ENCODE data around the gene PDP2. TPM values are rescaled to one million over a fixed set of nuclear protein-coding genes. Genes with fewer than 3 reads are reported as not detected.

PDP2 gene
- total RNA-seq, 3 donors from 2014 or later: 15.5 to 23.5 (median 23.2) TPM

- intact Hi-C loops (cut with DNase I, micrococcal nuclease): loop anchor here in 1 of 2 donors (5.0 kb wide), 1 partner anchor 34 kb away; no protein-coding TSS in a partner anchor
- no peak for TF ChIP-seq CTCF (IDR thresholded peaks at IDR 0.05)
- no peak overlapping the region for H3K4me3 ChIP-seq
- ATAC-seq: no peak
- H3K9me3 ChIP-seq: no peaks in the 10 kb centered on the region
- no peak for DNase-seq
- no peaks in the 10 kb centered on the region for H3K36me3 ChIP-seq (ENCODE audit: low read depth)
- peaks cover 8% of the 10 kb centered on the region for H3K4me1 ChIP-seq (ENCODE audit: low read depth)
Observed at GRCh38 chr16:66926171-66926947, 46.0 kb downstream of the PDP2 start.

- H3K4me3 ChIP-seq: no peak overlapping the region
- DNase-seq (no peak), ATAC-seq (no peak)
- intact Hi-C loops (cut with DNase I, micrococcal nuclease): loop anchor here in 1 of 2 donors (5.0 kb wide), 1 partner anchor 35 kb away; no protein-coding TSS in a partner anchor
- no peaks in the 10 kb centered on the region for H3K36me3 ChIP-seq (ENCODE audit: low read depth)
- TF ChIP-seq CTCF (IDR thresholded peaks at IDR 0.05): no peak
- H3K4me1 ChIP-seq (ENCODE audit: low read depth): peaks cover 8% of the 10 kb centered on the region
- H3K9me3 ChIP-seq: no peaks in the 10 kb centered on the region
Observed at GRCh38 chr16:66926961-66927436, 46.7 kb downstream of the PDP2 start.

GRCh38 chr16:66927918-66928649, 47.8 kb downstream of the PDP2 start:
- Histone ChIP-seq H3K9me3 (no peaks in the 10 kb centered on the region), H3K4me1 (ENCODE audit: low read depth) (peaks cover 15% of the 10 kb centered on the region), H3K36me3 (ENCODE audit: low read depth) (no peaks in the 10 kb centered on the region), H3K4me3 (no peak overlapping the region)
- ATAC-seq (no peak), DNase-seq (no peak)
- TF ChIP-seq CTCF (IDR thresholded peaks at IDR 0.05): no peak
- intact Hi-C loops (cut with DNase I, micrococcal nuclease): loop anchor here in 1 of 2 donors (5.0 kb wide), 1 partner anchor 36 kb away; no protein-coding TSS in a partner anchor

- no peak for TF ChIP-seq CTCF (IDR thresholded peaks at IDR 0.05)
- DNase-seq: peak in 1 of 3 donors; percentile 53
- H3K4me1 ChIP-seq (ENCODE audit: low read depth): peaks cover 21% of the 10 kb centered on the region
- H3K9me3 ChIP-seq: no peaks in the 10 kb centered on the region
- ATAC-seq: peak; percentile 10
- no peak overlapping the region for H3K4me3 ChIP-seq
- no peaks in the 10 kb centered on the region for H3K36me3 ChIP-seq (ENCODE audit: low read depth)
- intact Hi-C loops (cut with DNase I, micrococcal nuclease): loop anchor here in 1 of 2 donors (5.0 kb wide), 1 partner anchor 37 kb away; no protein-coding TSS in a partner anchor
Observed at GRCh38 chr16:66928702-66929388, 48.5 kb downstream of the PDP2 start.

- H3K4me3 ChIP-seq: no peak overlapping the region
- DNase-seq (no peak), ATAC-seq (no peak)
- TF ChIP-seq CTCF (IDR thresholded peaks at IDR 0.05): no peak
- intact Hi-C loops (cut with DNase I, micrococcal nuclease): no loop called here
- H3K9me3 ChIP-seq: no peaks in the 10 kb centered on the region
- H3K36me3 ChIP-seq (ENCODE audit: low read depth): no peaks in the 10 kb centered on the region
- H3K4me1 ChIP-seq (ENCODE audit: low read depth): peaks cover 16% of the 10 kb centered on the region
Observed at GRCh38 chr16:66930189-66930588, 49.9 kb downstream of the PDP2 start.

All from mucosa of descending colon (tissue), 3 donors.